Dendritic cell treated with granulocyte-macrophage colony-stimulating factor and Interleukin-4, amounts not matched to agents 40 ng/mL and 50 ng/mL, for 4 days (primary cell): ENCODE measurements around the gene SLC25A39.

Experiments used
- H3K27ac Mint-ChIP-seq: one replicate; pipeline ENCODE4 v1.8.0; 2022; ENCODE audit warnings: mild to moderate bottlenecking, mixed read lengths
- H3K27me3 Mint-ChIP-seq: one replicate; pipeline ENCODE4 v1.8.0; 2022; ENCODE audit warnings: mild to moderate bottlenecking, mixed read lengths
- H3K36me3 Mint-ChIP-seq: one replicate; pipeline ENCODE4 v1.8.0; 2022; ENCODE audit warnings: low read depth, mixed read lengths
- H3K4me1 Mint-ChIP-seq: one replicate; pipeline ENCODE4 v1.8.0; 2022; ENCODE audit warnings: low read depth, mixed read lengths
- H3K4me3 Mint-ChIP-seq: one replicate; pipeline ENCODE4 v1.8.0; 2022; ENCODE audit warnings: mild to moderate bottlenecking, moderate library complexity, mixed read lengths
- H3K9me3 Mint-ChIP-seq: one replicate; pipeline ENCODE4 v1.8.0; 2022; ENCODE audit warnings: mixed read lengths
- intact Hi-C: fragments of 100-400 bp; cut with micrococcal nuclease; formaldehyde crosslinking; loops from one replicate; pipeline ENCODE4 v1.15.0; 2022

The SLC25A39 gene

DNA sequence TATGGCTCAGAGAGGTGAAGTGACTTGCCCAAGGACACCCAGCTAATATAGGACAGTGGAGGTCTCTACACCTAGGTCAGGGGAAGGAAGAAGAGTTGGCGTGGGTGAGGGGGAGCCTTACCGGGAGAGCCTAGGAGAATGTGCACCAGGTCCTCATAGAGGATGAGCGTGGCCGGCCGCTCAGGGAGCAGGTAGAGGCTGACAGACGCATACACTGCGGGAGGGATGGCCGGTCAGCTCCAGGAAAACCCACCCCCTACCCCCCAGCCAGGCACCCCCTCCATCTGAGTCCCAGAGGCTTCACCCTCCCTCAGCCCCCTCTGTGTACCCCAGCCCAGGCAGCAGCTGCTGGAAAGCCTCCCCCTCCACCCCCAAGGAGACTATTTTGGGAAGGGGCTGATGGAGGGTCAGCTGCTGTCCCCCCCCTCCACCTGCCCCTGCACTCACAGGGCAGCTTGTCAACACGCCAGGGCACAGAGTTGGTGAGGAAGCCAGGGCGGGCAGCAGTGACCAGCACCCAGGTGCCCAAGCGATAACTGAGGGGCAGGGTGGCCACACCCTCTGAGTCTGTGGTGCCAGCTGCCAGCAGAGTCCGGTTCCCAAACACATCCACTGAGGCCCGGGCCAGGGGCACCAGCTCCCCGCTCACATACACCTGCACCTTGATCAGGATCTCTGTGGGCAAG lies 35.0 kb upstream of the SLC25A39 start:
- Mint-ChIP-seq H3K27ac (no peak overlapping the region), H3K9me3 (no peaks in the 10 kb centered on the region), H3K4me1 (no peaks in the 10 kb centered on the region), H3K36me3 (no peaks in the 10 kb centered on the region), H3K27me3 (peaks cover 75% of the 10 kb centered on the region), H3K4me3 (no peak overlapping the region)
- intact Hi-C loops = no loop called here

DNA sequence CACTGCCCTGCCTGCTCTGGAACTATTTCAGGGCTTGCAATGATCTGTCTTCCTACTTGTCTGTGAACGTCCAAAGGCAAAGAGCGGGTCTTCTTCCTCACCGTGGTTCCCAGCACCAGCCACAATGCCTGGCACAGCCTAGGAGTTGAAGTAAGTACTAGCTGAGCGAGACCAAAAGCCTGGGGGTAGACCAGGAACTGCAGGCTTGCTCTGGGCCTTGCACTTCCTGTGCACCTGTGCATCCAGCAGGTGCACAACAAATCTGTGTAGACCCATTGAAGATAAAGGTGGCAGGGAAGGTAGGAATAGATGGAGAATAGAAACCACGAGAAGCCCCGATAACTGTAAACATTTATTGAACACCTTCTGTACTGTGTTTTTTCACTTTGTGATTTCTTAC lies 34.4 kb upstream of the SLC25A39 start:
- Mint-ChIP-seq H3K9me3 (no peaks in the 10 kb centered on the region), H3K27ac (no peak overlapping the region), H3K4me1 (peaks cover 3% of the 10 kb centered on the region), H3K4me3 (no peak overlapping the region), H3K36me3 (no peaks in the 10 kb centered on the region), H3K27me3 (peaks cover 71% of the 10 kb centered on the region)
- intact Hi-C loops = no loop called here

DNA sequence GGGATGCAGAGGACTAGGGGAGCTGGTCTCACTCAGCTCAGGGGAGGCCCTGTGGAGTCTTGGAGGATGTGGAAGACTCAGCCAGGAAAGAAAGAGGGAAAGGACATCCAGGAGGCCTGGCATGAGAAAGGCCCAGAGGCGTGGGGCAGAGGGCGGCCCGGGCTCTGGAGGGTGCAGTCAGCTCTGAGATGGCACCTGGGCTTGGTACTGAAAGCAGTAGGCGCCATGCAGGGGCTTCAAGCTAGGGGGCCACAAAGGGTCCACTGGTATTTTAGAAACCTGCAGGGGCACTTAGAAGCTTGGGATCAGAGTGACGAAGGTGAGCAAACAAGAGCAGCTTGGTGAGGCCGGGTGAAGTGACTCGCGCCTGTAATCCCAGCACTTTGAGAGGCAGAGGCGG lies 33.4 kb upstream of the SLC25A39 start:
- intact Hi-C loops = no loop called here
- H3K27ac Mint-ChIP-seq = no peak overlapping the region
- H3K27me3 Mint-ChIP-seq = peaks cover 65% of the 10 kb centered on the region

DNA sequence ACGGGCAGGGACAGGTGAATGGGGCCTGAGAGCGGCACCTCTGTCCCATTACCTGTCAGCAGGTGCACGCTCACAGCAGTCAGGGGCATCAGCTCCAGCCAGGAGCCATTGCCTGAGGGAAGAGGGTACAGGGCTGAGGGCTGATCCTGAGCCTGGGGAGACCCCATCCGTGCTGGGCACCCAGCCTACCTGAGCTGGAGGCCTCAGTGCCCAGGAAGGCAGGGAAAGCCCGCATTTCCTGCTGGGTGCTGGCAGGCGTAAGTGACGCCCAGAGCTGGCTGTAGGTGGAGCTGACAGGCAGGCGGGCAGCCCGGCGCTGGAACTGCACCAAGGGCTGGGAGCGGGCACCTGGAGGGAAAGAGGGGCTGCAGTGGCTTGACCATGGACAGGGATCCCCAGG lies 31.6 kb upstream of the SLC25A39 start:
- no peaks in the 10 kb centered on the region for H3K9me3 Mint-ChIP-seq
- intact Hi-C loops = no loop called here
- peaks cover 25% of the 10 kb centered on the region for H3K4me1 Mint-ChIP-seq

More for the DNA sequence above, 33.4 kb upstream of the SLC25A39 start:
- Mint-ChIP-seq H3K4me1 (peaks cover 8% of the 10 kb centered on the region), H3K9me3 (no peaks in the 10 kb centered on the region), H3K36me3 (peaks cover 4% of the 10 kb centered on the region), H3K4me3 (no peak overlapping the region)

DNA sequence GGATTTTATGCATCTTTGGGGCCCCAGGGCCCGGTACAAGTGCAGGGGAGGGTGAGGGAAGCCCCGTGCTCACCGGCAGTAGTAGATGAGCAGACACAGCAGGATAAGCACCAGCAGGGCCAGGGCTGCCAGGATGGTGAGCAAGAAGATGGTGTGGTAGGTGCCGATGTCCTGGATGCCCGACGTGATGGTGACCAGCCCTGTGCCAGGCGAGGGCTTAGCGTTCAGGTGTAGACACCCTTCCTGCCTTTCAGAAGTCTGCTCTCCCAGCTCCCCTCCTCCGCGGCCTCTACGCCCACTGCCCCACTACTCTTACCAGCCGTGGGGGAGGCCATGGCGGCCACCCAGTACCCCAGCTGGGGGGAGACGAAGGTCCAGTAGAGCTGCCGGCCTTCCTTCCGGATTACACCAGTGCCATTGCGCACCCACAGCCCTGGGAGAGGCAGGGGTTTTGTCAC lies 31.0 kb upstream of the SLC25A39 start:
- no peak overlapping the region for H3K4me3 Mint-ChIP-seq
- intact Hi-C loops = no loop called here
- peaks cover 41% of the 10 kb centered on the region for H3K27me3 Mint-ChIP-seq
- H3K36me3 Mint-ChIP-seq = peaks cover 28% of the 10 kb centered on the region
- H3K9me3 Mint-ChIP-seq = no peaks in the 10 kb centered on the region
- no peak overlapping the region for H3K27ac Mint-ChIP-seq
- H3K4me1 Mint-ChIP-seq = peaks cover 30% of the 10 kb centered on the region

More for the DNA sequence above, 31.6 kb upstream of the SLC25A39 start:
- Mint-ChIP-seq H3K4me3 (no peak overlapping the region), H3K27me3 (peaks cover 47% of the 10 kb centered on the region), H3K27ac (no peak overlapping the region), H3K36me3 (peaks cover 22% of the 10 kb centered on the region)

DNA sequence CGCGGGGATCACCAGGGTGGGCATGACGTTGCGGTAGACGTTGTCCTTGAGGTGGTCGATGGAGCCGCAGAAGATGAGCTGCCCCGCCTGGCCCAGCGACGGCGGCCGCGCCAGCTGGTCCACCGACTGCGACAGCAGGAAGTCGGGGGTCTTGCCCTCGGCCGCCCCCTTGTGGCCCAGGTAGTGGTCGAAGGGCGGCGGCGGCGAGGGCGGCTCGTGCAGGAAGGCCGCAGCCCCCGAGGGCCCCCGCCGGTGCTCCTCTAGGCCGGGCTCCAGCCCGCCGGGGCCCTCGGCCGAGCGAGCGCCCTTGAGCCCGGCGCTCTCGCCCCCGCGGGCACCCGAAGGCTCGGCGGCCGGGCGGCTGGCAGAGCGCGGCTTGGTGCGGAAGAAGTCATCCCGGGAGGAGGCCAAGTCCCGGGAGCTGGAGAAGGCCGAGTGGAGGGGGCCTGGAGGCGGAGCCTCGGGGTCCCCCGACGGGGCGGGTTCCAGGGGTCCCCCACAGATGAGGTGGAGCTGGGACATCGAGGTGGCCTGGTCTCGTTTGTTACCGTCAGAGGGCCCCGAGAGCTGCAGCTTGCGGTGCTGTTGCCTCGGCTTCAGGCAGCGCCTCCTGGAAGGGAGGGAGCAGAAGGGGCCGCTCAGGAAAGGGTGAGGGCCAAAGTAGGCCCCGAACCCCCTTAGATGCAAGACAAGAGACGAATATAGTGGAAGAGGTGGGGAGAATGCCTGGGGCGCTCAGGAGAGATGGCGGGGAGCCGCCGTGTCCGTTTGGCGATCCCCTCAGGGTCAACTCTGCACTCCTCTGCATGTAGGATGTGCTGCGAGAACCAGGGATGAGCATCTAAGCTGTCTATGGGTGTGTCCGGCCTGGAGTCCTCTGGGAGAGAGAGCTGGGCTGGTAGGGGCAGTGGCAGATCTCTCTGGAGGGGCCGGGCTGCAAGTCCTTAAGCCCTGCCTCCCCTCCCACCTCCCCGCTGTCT lies 30.2 kb upstream of the SLC25A39 start:
- Mint-ChIP-seq H3K27ac (no peak overlapping the region), H3K36me3 (peaks cover 36% of the 10 kb centered on the region), H3K4me1 (peaks cover 38% of the 10 kb centered on the region), H3K27me3 (peaks cover 35% of the 10 kb centered on the region), H3K4me3 (peak overlapping the region; percentile 32), H3K9me3 (no peaks in the 10 kb centered on the region)
- intact Hi-C loops = no loop called here

DNA sequence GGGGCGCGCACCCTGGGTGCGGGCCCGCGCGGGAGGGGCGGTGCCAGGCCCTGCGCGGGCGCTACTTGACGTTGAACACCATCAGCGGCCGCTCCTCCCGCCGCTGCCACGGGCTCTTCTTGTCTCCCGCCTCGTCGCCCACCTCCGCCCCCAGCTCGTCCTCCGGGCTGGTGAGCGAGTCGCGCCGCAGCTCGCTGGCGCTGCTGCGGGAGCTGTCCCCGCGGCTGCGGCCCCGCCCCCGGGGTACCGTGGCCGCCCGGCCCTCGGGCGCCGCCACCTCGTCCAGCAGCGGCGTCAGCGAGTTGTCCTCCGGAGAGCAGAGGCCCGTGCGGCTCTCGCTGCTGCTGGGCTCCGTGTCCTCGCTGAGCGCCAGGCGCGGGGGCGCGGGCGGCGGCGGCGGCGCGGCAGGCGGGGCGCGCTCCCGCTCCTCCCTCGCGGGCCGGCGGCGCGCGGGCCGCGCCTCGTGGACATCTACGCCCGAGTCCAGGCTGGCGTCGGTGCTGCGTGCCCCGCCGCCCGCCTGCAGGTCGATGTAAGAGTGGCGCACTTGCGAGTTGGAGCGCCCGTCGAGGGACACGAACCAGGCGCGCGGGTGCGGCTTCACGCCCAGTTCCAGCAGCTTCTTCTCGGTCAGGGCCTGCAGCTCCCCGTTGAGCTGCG lies 29.2 kb upstream of the SLC25A39 start:
- peak overlapping the region; percentile 57 for H3K4me3 Mint-ChIP-seq
- intact Hi-C loops = no loop called here
- no peaks in the 10 kb centered on the region for H3K9me3 Mint-ChIP-seq
- H3K36me3 Mint-ChIP-seq = peaks cover 47% of the 10 kb centered on the region
- peaks cover 27% of the 10 kb centered on the region for H3K27me3 Mint-ChIP-seq
- H3K4me1 Mint-ChIP-seq = peaks cover 49% of the 10 kb centered on the region
- no peak overlapping the region for H3K27ac Mint-ChIP-seq

DNA sequence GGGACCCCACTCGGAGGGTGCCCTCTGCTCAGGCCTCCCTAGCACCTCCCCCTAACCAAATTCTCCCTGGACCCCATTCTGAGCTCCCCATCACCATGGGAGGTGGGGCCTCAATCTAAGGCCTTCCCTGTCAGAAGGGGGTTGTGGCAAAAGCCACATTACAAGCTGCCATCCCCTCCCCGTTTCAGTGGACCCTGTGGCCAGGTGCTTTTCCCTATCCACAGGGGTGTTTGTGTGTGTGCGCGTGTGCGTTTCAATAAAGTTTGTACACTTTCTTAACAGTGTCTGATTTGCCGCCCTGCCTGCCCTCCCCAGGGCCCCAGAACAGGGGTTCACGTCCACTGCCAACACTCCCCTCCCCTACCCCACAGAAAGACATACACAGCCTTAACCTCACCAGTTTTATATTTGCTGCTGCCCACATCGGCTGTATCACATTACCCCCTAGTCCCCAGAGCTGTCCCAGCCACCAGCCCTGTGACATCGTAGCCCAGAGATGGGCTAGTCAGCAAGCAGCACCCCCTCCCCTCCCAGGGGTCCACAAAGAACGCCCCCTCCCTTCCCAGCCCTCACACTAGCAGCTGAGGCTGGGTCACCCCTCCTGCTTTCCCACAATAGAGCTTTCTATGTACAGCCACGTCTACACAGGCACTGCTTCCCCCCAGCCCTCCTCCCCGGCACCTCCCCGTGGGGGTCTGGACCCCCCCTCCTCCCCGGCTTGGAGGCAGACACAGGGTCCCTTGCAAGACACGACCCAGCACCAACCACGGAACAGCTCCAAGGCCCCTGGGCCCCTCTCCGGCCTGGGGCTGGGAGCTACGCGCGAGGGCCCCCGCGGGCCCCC lies 28.4 kb upstream of the SLC25A39 start:
- peaks cover 56% of the 10 kb centered on the region for H3K4me1 Mint-ChIP-seq
- peaks cover 53% of the 10 kb centered on the region for H3K36me3 Mint-ChIP-seq
- no peaks in the 10 kb centered on the region for H3K9me3 Mint-ChIP-seq
- intact Hi-C loops = no loop called here
- peak overlapping the region; percentile 56 for H3K27ac Mint-ChIP-seq
- peak overlapping the region; percentile 45 for H3K4me3 Mint-ChIP-seq
- peaks cover 21% of the 10 kb centered on the region for H3K27me3 Mint-ChIP-seq

DNA sequence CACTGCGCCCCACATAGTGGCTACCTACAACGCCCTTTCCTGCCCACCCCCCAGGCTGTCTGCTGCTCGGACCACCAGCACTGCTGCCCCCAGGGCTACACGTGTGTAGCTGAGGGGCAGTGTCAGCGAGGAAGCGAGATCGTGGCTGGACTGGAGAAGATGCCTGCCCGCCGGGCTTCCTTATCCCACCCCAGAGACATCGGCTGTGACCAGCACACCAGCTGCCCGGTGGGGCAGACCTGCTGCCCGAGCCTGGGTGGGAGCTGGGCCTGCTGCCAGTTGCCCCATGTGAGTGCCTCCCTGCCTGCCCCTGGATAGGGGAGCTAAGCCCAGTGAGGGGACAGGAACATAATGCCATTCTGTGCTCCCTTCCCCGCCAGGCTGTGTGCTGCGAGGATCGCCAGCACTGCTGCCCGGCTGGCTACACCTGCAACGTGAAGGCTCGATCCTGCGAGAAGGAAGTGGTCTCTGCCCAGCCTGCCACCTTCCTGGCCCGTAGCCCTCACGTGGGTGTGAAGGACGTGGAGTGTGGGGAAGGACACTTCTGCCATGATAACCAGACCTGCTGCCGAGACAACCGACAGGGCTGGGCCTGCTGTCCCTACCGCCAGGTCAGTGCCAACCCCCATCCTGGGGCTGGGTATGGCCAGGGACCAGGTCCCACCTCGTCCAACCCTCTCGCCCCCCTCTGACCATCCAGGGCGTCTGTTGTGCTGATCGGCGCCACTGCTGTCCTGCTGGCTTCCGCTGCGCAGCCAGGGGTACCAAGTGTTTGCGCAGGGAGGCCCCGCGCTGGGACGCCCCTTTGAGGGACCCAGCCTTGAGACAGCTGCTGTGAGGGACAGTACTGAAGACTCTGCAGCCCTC lies 27.6 kb upstream of the SLC25A39 start:
- intact Hi-C loops = no loop called here
- H3K4me3 Mint-ChIP-seq = no peak overlapping the region
- no peak overlapping the region for H3K27ac Mint-ChIP-seq

DNA sequence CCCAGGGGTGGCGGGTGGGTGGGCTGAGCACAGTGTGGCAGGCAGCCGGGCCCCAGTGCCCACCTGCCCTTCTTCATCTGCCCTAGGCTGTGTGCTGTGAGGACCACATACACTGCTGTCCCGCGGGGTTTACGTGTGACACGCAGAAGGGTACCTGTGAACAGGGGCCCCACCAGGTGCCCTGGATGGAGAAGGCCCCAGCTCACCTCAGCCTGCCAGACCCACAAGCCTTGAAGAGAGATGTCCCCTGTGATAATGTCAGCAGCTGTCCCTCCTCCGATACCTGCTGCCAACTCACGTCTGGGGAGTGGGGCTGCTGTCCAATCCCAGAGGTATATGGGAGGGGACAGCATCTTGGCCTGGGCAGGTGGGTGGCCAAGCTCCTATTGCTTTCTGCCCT lies 26.8 kb upstream of the SLC25A39 start:
- Mint-ChIP-seq H3K27me3 (peaks cover 19% of the 10 kb centered on the region), H3K4me3 (no peak overlapping the region), H3K9me3 (no peaks in the 10 kb centered on the region), H3K36me3 (peaks cover 54% of the 10 kb centered on the region), H3K4me1 (peaks cover 72% of the 10 kb centered on the region), H3K27ac (no peak overlapping the region)
- intact Hi-C loops = no loop called here

More for the DNA sequence above, 27.6 kb upstream of the SLC25A39 start:
- peaks cover 19% of the 10 kb centered on the region for H3K27me3 Mint-ChIP-seq
- peaks cover 53% of the 10 kb centered on the region for H3K36me3 Mint-ChIP-seq
- no peaks in the 10 kb centered on the region for H3K9me3 Mint-ChIP-seq
- H3K4me1 Mint-ChIP-seq = peaks cover 65% of the 10 kb centered on the region

DNA sequence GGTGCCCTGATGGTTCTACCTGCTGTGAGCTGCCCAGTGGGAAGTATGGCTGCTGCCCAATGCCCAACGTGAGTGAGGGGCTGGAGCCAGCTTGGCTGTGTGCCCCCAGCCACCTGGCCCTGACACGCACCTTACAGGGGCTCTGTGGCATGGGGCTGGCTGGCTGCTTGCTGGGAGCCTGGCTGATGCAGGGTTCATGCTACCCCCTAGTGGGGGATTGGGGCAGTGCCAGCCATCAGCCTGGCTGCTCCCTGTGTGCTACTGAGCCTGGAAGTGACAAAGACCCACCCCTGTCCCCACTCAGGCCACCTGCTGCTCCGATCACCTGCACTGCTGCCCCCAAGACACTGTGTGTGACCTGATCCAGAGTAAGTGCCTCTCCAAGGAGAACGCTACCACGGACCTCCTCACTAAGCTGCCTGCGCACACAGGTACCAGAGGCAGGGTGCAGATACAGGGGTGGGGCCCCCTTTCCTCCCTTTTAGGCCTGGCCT lies 26.2 kb upstream of the SLC25A39 start:
- H3K27ac Mint-ChIP-seq = no peak overlapping the region
- H3K4me3 Mint-ChIP-seq = no peak overlapping the region
- no peaks in the 10 kb centered on the region for H3K9me3 Mint-ChIP-seq
- peaks cover 12% of the 10 kb centered on the region for H3K27me3 Mint-ChIP-seq
- peaks cover 79% of the 10 kb centered on the region for H3K4me1 Mint-ChIP-seq
- peaks cover 61% of the 10 kb centered on the region for H3K36me3 Mint-ChIP-seq
- intact Hi-C loops = no loop called here

DNA sequence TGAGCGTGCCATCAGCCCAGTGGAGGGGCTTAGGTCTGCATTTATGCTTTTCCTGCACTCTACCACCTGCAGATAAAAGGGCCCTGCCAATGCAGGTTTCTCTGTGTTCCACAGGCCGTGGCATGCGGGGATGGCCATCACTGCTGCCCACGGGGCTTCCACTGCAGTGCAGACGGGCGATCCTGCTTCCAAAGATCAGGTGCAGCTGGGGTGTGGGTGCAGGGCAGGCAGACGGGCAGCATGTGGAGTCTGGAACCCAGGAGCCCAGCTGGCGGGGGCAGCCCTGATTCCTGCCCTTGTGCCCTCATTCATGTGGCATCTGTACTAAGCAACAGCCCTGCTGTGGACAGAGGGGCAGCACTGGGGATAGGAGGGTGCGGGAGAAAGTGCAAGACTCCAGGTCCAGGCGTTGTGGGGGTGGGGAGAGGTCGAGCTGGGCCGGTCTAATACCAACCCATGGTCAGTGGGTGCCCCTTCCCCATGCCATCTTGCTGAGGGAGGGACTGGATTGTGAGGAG lies 25.0 kb upstream of the SLC25A39 start:
- H3K36me3 Mint-ChIP-seq = peaks cover 69% of the 10 kb centered on the region
- no peaks in the 10 kb centered on the region for H3K9me3 Mint-ChIP-seq
- H3K4me3 Mint-ChIP-seq = no peak overlapping the region
- peaks cover 2% of the 10 kb centered on the region for H3K27me3 Mint-ChIP-seq
- intact Hi-C loops = loop anchor here (5.0 kb wide), 1 partner anchor 132 kb away; the partner anchor contains the start of gene UBTF
- peak overlapping the region; percentile 68 for H3K27ac Mint-ChIP-seq
- peaks cover 89% of the 10 kb centered on the region for H3K4me1 Mint-ChIP-seq
